GM23338 (cell line): Measurements from ENCODE around the gene AKR1B1. TPM values are rescaled to one million over a fixed set of nuclear protein-coding genes. Genes with fewer than 3 reads are reported as not detected.
"Not testable (repeated sequence)": the region's sequence is repeated elsewhere in the genome, so short reads cannot be mapped to it uniquely, and the experiment has no call there.

Experiments used
- ATAC-seq: fragments of 200-7000 bp; cut with Tn5 transposase; 3 replicates; pipeline ENCODE4 v1.9.1; 2020
- DNase-seq: peaks from one replicate; pipeline ENCODE4 v3.0.0-alpha.2; 2015; ENCODE audit warnings: low spot score
- H2AFZ ChIP-seq: fragments of 200-600 bp; sonication (generic); 2 replicates; pipeline ENCODE4 v1.8.0; 2016; ENCODE audit warnings: antibody characterized with exemption, mild to moderate bottlenecking, moderate library complexity
- H3F3A ChIP-seq: fragments of 200-600 bp; sonication (generic); replicated peaks from 2 replicates; pipeline ENCODE4 v1.8.0; 2017; ENCODE audit warnings: antibody characterized with exemption, mixed run types, low read depth
- H3K27ac ChIP-seq: fragments of 200-600 bp; sonication (generic); 2 replicates; pipeline ENCODE4 v1.6.1; 2016; ENCODE audit warnings: low read depth
- H3K27me3 ChIP-seq: fragments of 200-600 bp; sonication (generic); 2 replicates; pipeline ENCODE4 v1.8.0; 2016; ENCODE audit warnings: mild to moderate bottlenecking, mixed run types, moderate library complexity; ENCODE audit not compliant: insufficient read depth
- H3K36me3 ChIP-seq: fragments of 200-600 bp; sonication (generic); 2 replicates; pipeline ENCODE4 v1.8.0; 2016; ENCODE audit warnings: mild to moderate bottlenecking; ENCODE audit not compliant: insufficient read depth
- H3K4me1 ChIP-seq: fragments of 200-600 bp; sonication (generic); 2 replicates; pipeline ENCODE4 v1.8.0; 2016; ENCODE audit warnings: mild to moderate bottlenecking, moderate library complexity; ENCODE audit not compliant: insufficient read depth
- H3K4me2 ChIP-seq: fragments of 200-600 bp; sonication (generic); 2 replicates; pipeline ENCODE4 v1.7.1; 2017; ENCODE audit warnings: mixed run types
- H3K4me3 ChIP-seq: fragments of 200-600 bp; sonication (generic); 2 replicates; pipeline ENCODE4 v1.6.1; 2016; ENCODE audit warnings: mixed run types
- H3K79me2 ChIP-seq: fragments of 200-600 bp; sonication (generic); replicated peaks from 2 replicates; pipeline ENCODE4 v1.8.0; 2017; ENCODE audit warnings: mild to moderate bottlenecking; ENCODE audit not compliant: insufficient read depth
- H3K9me2 ChIP-seq: fragments of 200-600 bp; sonication (generic); 2 replicates; pipeline ENCODE4 v1.8.0; 2017; ENCODE audit not compliant: insufficient read depth
- H4K20me1 ChIP-seq: fragments of 200-600 bp; sonication (generic); replicated peaks from 2 replicates; pipeline ENCODE4 v1.8.0; 2017; ENCODE audit warnings: mild to moderate bottlenecking; ENCODE audit not compliant: insufficient read depth
- H3K27ac Mint-ChIP-seq: 2 replicates; pipeline ENCODE4 v1.8.0; 2020; ENCODE audit warnings: inconsistent platforms, mild to moderate bottlenecking, moderate library complexity, mixed read lengths
- H3K27me3 Mint-ChIP-seq: 3 replicates; pipeline ENCODE4 v1.8.0; 2022; ENCODE audit warnings: low read depth, mild to moderate bottlenecking, moderate library complexity, mixed read lengths, inconsistent platforms; ENCODE audit not compliant: insufficient read depth, poor library complexity
- H3K36me3 Mint-ChIP-seq: 3 replicates; pipeline ENCODE4 v1.8.0; 2021; ENCODE audit warnings: low read depth, mild to moderate bottlenecking, inconsistent platforms, moderate library complexity, mixed read lengths
- H3K4me1 Mint-ChIP-seq: 3 replicates; pipeline ENCODE4 v1.8.0; 2020; ENCODE audit warnings: mild to moderate bottlenecking, inconsistent platforms, mixed read lengths
- H3K4me3 Mint-ChIP-seq: 3 replicates; pipeline ENCODE4 v1.8.0; 2021; ENCODE audit warnings: moderate library complexity, mild to moderate bottlenecking, inconsistent platforms, mixed read lengths
- H3K9me3 Mint-ChIP-seq: 3 replicates; pipeline ENCODE4 v1.8.0; 2020; ENCODE audit warnings: moderate library complexity, mild to moderate bottlenecking, inconsistent platforms, mixed read lengths
- ETS1 ChIP-seq: IDR thresholded peaks from 2 replicates; pipeline ENCODE4 v1.6.1; 2016; ENCODE audit warnings: antibody characterized with exemption
- EZH2 ChIP-seq: fragments of 200-600 bp; sonication (generic); IDR thresholded peaks from one replicate; pipeline ENCODE4 v1.8.0; 2017; ENCODE audit warnings: antibody characterized with exemption, mild to moderate bottlenecking, low read depth; ENCODE audit not compliant: unreplicated experiment
- EZH2phosphoT487 ChIP-seq: fragments of 200-600 bp; sonication (generic); IDR thresholded peaks from one replicate; pipeline ENCODE4 v1.8.1; 2018; ENCODE audit warnings: antibody characterized with exemption; ENCODE audit not compliant: unreplicated experiment
- JUNB ChIP-seq: IDR thresholded peaks from one replicate; pipeline ENCODE4 v1.6.1; 2016; ENCODE audit warnings: antibody characterized with exemption; ENCODE audit not compliant: unreplicated experiment
- NANOG ChIP-seq: IDR thresholded peaks from 2 replicates; pipeline ENCODE4 v1.6.1; 2016; ENCODE audit warnings: antibody characterized with exemption, borderline replicate concordance
- STAT1 ChIP-seq: IDR thresholded peaks from one replicate; pipeline ENCODE4 v1.6.1; 2016; ENCODE audit warnings: antibody characterized with exemption; ENCODE audit not compliant: unreplicated experiment
- ZNF114 ChIP-seq: fragments of 250-450 bp; sonication (Bioruptor Pico); IDR thresholded peaks from 2 replicates; pipeline ENCODE4 v1.5.0; 2020; ENCODE audit warnings: mild to moderate bottlenecking, moderate library complexity
- ZNF331 ChIP-seq: fragments of 250-450 bp; sonication (Bioruptor Pico); IDR thresholded peaks from 2 replicates; pipeline ENCODE4 v1.5.0; 2020; ENCODE audit warnings: low read depth, mild to moderate bottlenecking, moderate library complexity
- ZNF462 ChIP-seq: fragments of 250-450 bp; sonication (Bioruptor Pico); IDR thresholded peaks from 2 replicates; pipeline ENCODE4 v1.5.0; 2020; ENCODE audit warnings: mild to moderate bottlenecking, moderate library complexity
- polyA plus RNA-seq: library from polyadenylated mRNA; unstranded; fragments of >200 nt; fragmentation: Nextera tagmentation; extraction: Ambion mirVana; gene quantifications from 2 replicates; pipeline ENCODE4 v1.2.1, GENCODE V29; 2016
- total RNA-seq: library from RNA; depleted of rRNA; stranded (reverse); fragments of >200 nt; shearing (Covaris generic); gene quantifications from 2 replicates; pipeline ENCODE4 v1.2.3, GENCODE V29; 2014

AKR1B1 gene
- total and polyA plus RNA-seq, 2 experiments from 2014 or later = 132 to 154 TPM

GRCh38 chr7:134493091-134493490, 34.2 kb upstream of the AKR1B1 start:
- Mint-ChIP-seq H3K4me1 (no peaks in the 10 kb centered on the region), H3K4me3 (no peak overlapping the region), H3K9me3 (no peaks in the 10 kb centered on the region), H3K36me3 (no peaks in the 10 kb centered on the region), H3K27ac (no peak overlapping the region), H3K27me3 (no peaks in the 10 kb centered on the region)
- H3K27me3 ChIP-seq = no peaks in the 10 kb centered on the region
- H3K4me2 ChIP-seq = no peak overlapping the region
- H3K27ac ChIP-seq = no peak overlapping the region
- H3K36me3 ChIP-seq = no peaks in the 10 kb centered on the region
- no peaks in the 10 kb centered on the region for H3K79me2 ChIP-seq
- no peaks in the 10 kb centered on the region for H3K4me1 ChIP-seq
- ATAC-seq = no peak
- DNase-seq = no peak
- H3K9me2 ChIP-seq = no peaks in the 10 kb centered on the region
- TF ChIP-seq ZNF331 (CRISPR knock-in tag) (no peak), JUNB (no peak), ZNF114 (CRISPR knock-in tag) (no peak), STAT1 (no peak), ETS1 (no peak)
- H3K4me3 ChIP-seq = no peak overlapping the region
- H4K20me1 ChIP-seq = no peaks in the 10 kb centered on the region
- no peaks in the 10 kb centered on the region for H3F3A ChIP-seq
- H2AFZ ChIP-seq = no peak overlapping the region

- H3K27me3 ChIP-seq, H2AFZ ChIP-seq, DNase-seq, H3K9me2 ChIP-seq, H3K4me1 ChIP-seq, H3K36me3 ChIP-seq, H3K4me3 Mint-ChIP-seq, H3K27me3 Mint-ChIP-seq, H3F3A ChIP-seq, H3K4me3 ChIP-seq, H4K20me1 ChIP-seq, H3K4me1 Mint-ChIP-seq, H3K36me3 Mint-ChIP-seq, H3K4me2 ChIP-seq, H3K27ac ChIP-seq, H3K79me2 ChIP-seq, ATAC-seq, H3K27ac Mint-ChIP-seq: not testable (repeated sequence)
- peaks cover 14% of the 10 kb centered on the region; the same call in 2 of the 3 replicates for H3K9me3 Mint-ChIP-seq
These were observed 28.8 kb upstream of the AKR1B1 start for GRCh38 chr7:134487721-134488120.

GRCh38 chr7:134485203-134485602, 26.3 kb upstream of the AKR1B1 start:
- H3K9me3 Mint-ChIP-seq = peaks cover 14% of the 10 kb centered on the region; the same call in 2 of the 3 replicates
- TF ChIP-seq EZH2 (no peak), EZH2phosphoT487 (no peak), ZNF114 (CRISPR knock-in tag) (no peak), NANOG (no peak), ZNF462 (no peak)

More at GRCh38 chr7:134485203-134485602, 26.3 kb upstream of the AKR1B1 start:
- Histone ChIP-seq H3F3A (no peaks in the 10 kb centered on the region), H3K4me3 (no peak overlapping the region), H3K27me3 (no peaks in the 10 kb centered on the region), H3K4me2 (no peak overlapping the region), H3K4me1 (no peaks in the 10 kb centered on the region), H2AFZ (no peak overlapping the region), H3K9me2 (0 out of 2 replicates have a peak, but pooled peaks cover 3% of the 10 kb centered on the region), H3K27ac (no peak overlapping the region), H3K36me3 (no peaks in the 10 kb centered on the region), H4K20me1 (no peaks in the 10 kb centered on the region), H3K79me2 (no peaks in the 10 kb centered on the region)
- DNase-seq (no peak), ATAC-seq (no peak)
- Mint-ChIP-seq H3K27ac (no peak overlapping the region), H3K4me3 (no peak overlapping the region), H3K36me3 (peaks cover 5% of the 10 kb centered on the region; the same call in 2 of the 3 replicates), H3K4me1 (peaks cover 9% of the 10 kb centered on the region), H3K27me3 (no peaks in the 10 kb centered on the region)
